Glomerular visceral epithelial cell (primary cell): ENCODE results near the gene ARL6IP1.
"Not testable (repeated sequence)": the region's sequence is repeated elsewhere in the genome, so short reads cannot be mapped to it uniquely, and the experiment has no call there.

Source experiments
- DNase-seq: peaks from one replicate; pipeline ENCODE4 v3.0.0-alpha.2; 2016; ENCODE audit errors: extremely low spot score

ARL6IP1 gene

GRCh38 chr16:18799500-18799899, 1.8 kb downstream of the ARL6IP1 start:
- DNase-seq: no peak

DNA sequence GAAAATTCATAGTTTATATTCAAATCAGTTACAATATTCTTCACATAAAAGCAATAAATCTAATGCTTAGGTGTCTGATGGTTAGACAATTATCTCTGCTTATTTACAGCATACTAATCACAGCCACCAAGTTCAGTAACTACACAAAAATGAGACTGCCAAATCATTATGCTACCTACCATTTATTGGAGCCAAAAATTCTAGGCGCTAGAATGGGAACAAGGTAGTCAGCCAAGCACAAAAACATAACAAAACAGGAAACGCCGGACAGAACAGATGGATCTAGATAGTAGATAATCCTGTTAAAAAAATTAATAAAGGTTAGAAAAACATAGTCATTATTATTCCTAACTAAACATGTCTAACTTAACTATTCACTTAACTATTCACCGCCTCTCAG, 3.6 kb downstream of the ARL6IP1 start:
- no peak for DNase-seq

DNA sequence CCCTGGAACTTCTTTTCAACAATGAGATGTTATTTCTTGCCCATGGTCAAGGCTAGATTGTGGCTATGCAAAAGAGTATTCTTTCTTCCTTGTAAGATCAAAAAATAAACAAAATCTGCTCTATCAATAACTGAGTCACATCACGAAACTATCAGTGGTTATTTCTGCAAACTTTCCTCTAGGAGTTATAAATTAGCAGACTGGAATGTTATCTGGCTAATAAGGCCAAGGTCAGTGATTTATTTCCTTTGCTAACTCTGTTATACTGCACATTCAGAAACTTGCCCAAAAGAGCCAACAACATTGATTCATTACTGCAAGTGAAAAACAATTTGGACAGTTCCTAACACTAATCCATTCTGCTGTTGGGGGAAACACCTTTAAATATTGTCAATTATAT, 5.0 kb downstream of the ARL6IP1 start:
- DNase-seq: no peak

DNA sequence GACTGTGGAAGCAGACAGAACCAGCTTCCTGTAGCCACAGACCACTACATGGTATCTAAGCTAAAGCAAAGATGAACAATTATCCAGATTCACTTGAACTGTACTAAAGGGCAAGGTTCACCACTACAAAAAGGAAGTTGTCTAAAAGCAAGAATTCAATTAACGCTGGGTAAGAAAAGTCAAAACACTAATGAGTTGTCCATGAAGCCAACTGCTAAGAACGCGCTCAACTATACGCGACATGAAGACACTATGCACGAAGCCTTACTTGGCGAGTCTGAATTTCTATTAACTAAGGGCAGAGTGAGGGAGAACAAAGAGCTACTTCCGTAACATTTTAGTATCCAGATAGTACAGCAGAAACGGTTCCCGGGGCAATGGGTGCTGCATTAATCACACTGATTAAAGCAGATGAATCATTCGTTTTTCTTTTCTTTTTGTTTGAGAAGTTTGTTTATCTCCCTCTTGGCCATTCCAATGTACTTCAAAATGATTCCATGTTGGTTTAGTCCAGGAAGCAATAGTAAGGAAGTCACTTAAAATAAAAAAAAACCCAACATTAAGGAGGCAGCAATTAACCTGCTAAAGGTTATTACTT, 8.4 kb downstream of the ARL6IP1 start:
- DNase-seq: no peak

GRCh38 chr16:18789850-18790706, 11.3 kb downstream of the ARL6IP1 start, which contains the start of gene RPS15A:
RPS15A (minus strand) TSS chr16:18790334; CDS start chr16:18789113, 1,221 bp downstream.
- DNase-seq: peak; percentile 95

DNA sequence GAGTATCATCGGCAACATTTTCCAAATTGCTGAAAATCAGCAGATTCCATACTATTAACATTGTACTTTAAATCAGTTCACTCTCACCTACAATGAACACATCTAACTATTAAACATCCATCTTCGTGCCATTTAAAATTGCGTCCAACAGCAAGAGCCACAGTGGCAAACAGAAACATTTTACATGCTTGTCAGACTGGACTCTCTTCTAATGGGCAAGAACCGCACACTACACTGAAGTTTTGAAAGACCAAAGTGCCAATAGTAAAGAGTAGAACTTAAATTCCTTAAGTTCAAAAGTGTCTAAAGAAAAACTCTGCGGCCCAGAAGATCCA, 11.9 kb downstream of the ARL6IP1 start:
- no peak for DNase-seq

- DNase-seq: no peak
Measured at GRCh38 chr16:18788828-18789514, 12.4 kb downstream of the ARL6IP1 start.

DNA sequence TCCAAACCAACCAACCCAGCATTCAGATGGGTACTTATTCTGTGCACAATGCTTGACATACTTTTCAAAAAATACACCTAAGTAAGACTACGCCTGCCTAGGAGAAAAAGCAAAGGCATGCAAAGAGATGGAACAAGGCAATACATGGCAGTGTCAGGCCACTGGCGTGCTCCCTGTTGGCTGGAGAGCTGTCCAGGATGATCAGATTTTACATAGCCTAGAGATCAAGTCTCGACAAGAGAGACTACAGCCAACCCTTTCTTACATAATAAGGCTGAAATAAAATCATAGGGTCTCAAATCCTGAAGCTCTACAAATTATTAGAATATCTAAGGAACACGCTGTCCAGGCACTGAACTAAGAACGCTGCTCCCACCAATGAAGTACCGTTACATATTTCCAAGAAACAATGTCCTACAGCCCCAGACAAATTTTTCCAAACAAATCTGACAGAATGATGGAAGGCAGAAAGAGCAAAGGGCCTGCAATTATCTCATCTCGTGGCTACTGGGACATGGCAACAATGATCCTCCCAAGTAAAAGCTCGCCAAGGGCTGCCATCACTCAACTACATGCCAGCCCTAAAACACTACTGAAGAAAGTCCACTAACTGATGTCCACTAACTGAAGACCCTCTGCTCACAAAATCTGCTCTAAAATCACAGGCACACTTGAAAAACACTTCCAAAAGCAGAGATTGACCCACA, 16.3 kb downstream of the ARL6IP1 start:
- DNase-seq: no peak

GRCh38 chr16:18783430-18784341, 17.7 kb downstream of the ARL6IP1 start:
- no peak for DNase-seq

DNA sequence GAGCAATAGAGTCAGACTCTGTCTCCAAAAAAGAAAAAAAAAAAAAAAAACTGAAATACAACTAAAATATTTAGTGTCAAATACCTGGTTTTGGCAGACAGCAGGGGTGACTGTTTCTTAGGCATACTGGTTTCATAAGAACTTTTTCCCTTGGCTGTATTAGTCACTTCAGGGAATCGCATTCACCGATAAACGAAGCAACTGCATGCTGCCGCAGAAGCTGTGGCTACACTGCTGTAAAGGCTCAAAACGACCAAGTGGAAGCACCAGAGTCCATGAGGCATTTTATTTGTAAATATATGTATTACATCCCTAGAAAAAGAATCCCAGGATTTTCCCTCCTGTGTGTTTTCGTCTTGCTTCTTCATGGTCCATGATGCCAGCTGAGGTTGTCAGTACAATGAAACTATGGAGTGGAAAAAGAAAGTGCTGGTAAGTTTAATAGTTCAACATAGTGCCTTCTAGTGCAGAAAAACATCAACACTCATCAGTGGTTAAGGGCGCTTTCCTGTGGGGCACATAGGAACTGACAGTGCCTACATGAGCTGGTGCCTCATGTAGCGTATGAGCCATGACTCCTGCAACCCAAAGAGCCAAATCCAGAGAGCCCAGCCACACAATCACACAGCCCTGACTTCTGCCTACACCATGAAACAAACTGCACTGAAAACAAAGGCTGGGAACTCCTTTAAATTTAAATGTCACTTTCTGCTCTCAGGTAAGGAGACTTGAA, 18.5 kb downstream of the ARL6IP1 start:
- DNase-seq: no peak

- not testable (repeated sequence) for DNase-seq
Measured at GRCh38 chr16:18781232-18781631, 20.1 kb downstream of the ARL6IP1 start.

DNA sequence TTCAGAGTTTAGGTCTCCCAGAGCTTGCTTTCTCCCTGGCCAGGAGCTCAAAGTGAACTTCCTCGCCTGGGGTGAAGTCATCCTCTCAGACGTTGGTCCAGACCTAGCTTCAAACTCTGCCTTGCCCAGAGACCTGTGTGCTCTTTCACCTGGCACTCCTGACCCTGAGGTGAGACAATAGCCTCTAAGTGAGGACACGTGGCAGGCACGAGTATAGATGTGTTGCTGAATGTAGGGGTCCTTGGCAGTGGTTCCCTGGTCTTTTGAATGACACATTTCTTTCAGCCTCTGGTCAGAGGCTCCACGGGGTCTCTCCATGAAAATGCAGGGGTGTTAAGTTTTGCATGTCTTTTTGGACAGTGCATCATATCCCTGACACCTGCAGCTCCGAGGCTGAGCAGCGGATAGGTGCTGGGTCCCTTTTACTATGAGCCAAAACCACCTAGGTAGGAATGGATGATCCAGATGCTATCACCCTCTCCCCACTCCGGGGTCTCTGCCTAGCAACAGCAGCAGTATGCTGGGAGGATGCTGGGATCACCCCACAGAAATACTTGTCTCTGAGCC, 20.8 kb downstream of the ARL6IP1 start:
- not testable (repeated sequence) for DNase-seq

GRCh38 chr16:18777664-18778063, 23.7 kb downstream of the ARL6IP1 start:
- DNase-seq: not testable (repeated sequence)

DNA sequence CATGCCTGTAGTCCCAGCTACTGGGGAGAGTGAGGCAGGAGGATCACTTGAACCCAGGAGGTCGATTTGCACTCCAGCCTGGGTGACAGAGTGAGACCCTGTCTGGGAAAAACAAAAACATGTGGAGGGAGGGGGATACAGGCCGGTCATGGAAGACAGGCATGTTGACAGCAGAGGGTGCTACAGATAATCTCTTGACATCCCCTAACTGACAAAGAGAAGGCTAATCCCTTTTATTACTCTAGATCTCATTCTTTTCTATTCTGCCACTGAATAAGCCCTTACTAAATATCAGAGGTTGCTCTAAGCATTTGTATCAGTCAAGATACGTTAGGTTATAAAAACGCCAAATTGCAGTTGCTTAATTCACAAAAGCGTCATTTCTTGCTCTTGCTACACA, 25.0 kb downstream of the ARL6IP1 start:
- not testable (repeated sequence) for DNase-seq

DNA sequence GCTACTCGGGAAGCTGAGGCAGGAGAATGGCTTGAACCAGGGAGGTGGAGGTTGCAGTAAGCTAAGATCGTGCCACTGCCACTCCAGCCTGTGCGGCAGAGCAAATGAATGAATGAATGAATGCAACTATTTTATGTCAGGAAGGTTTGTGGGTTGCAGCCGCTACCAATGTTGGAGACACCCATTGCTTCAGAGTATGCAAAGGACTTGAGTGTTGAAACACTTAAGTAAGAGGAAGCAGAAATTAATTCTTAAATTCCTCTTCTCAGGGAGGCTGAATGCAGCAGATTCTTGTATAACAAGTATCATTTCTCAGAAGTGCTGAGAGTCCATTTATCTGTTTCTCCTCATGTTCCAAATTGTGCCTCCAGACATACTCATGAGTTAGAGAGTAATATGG, 26.7 kb downstream of the ARL6IP1 start:
- not testable (repeated sequence) for DNase-seq

GRCh38 chr16:18772171-18772570, 29.2 kb downstream of the ARL6IP1 start:
- not testable (repeated sequence) for DNase-seq

DNA sequence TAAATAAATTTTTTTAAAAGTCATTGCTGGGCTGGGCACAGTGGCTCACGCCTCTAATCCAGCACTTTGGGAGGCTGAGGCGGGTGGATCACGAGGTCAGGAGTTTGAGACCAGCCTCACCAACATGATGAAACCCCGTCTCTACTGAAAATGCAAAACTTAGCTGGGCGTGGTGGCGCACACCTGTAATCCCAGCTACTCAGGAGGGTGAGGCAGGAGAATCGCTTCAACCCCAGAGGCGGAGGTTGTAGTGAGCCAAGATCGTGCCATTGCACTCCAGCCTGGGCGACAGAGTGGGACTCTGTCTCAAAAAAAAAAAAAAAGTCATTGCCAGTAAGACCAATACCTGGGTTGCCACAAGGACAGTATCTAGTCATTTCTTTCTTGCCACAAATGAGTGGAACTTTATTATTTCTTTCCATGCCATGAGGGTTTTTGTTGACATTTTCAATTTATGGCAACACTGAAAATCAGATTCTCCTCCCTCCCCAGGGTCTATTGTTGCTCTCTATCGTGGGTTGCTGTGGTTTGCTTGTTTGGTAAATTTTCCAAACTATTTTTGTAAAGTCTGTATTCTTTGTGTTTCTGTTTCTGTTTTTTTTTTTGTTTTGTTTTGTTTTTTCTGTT, 30.9 kb downstream of the ARL6IP1 start:
- not testable (repeated sequence) for DNase-seq

DNA sequence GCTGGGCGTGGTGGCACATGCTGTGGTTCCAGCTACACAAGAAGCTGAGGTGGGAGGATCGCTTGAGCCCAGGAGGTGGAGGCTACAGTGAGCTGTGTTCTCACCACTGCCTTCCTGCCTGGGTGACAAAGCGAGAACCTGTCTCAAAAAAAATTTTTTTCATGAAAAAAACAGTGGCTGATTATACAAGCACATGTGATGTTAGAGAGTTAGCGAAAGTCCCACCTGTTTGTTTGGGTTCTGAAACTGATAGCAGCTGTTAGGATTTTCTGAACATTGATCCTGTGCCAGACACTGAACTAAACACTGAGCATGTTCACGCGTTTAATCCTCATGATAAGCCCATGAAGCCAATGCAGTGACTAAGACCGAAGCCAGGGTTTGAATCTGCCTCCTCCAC, 34.1 kb downstream of the ARL6IP1 start:
- not testable (repeated sequence) for DNase-seq

- not testable (repeated sequence) for DNase-seq
Measured at GRCh38 chr16:18762713-18763112, 38.6 kb downstream of the ARL6IP1 start.
